Measurements from ENCODE around the gene SUMF2. TPM values are rescaled to one million over a fixed set of nuclear protein-coding genes. Genes with fewer than 3 reads are reported as not detected.

SUMF2 gene
- total RNA-seq, 1 experiment from 2014 or later = 173 TPM

DNA sequence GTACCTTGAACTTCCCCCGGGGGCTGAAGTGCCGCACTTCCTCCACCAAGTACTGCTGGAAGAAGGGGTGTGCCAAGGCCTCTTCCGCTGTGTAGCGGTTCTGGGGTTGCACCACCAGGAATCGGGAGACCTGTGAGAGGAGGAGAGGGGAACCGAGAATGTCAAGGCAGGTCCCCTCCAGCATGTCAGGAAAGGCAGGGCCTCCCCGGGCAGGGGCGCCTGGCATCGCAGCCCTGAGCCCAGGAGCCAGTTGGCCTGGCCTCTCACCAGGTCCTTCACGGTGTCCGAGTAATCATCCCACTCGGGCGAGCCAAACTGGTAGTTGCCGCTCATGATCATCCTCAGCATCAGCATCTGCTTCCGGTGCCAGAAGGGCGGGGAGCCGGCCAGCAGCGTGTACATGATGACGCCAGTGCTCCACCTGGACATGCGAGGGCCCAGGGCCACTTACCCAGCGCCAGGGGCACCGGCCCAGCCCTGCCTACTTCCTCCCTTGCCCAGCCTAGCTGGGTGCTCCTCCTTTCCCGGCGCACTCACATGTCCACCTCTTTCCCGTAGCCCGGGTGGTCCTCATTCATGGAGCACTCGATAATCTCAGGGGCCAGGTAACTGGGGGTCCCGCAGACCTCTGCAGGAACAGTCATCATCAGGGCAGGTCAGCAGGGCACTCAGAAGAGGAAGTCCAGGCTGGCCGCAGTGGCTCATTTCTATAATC, 17.7 kb downstream of the SUMF2 start:
- no peaks in the 10 kb centered on the region for H3K9me3 ChIP-seq (ENCODE audit: control insufficient read depth in 1 of 2, insufficient read depth in 1 of 2, low read depth in 1 of 2, low read length in 2 of 2)
- peaks cover 0 to 6% of the 10 kb centered on the region in 2 experiments; a peak in 1 of 4 replicates for H3K4me1 ChIP-seq (ENCODE audit: control insufficient read depth in 1 of 2, insufficient read depth in 2 of 2, low read length in 2 of 2)
- no peak overlapping the region for H3K4me2 ChIP-seq (ENCODE audit: low read length)
- no peak overlapping the region for H3K4me3 ChIP-seq (replicated peaks in 1 of 2; ENCODE audit: low read depth in 1 of 2, low read length in 2 of 2)
- no peaks in the 10 kb centered on the region for H3K27me3 ChIP-seq (ENCODE audit: insufficient read depth, low read length)
- intact Hi-C loops (cut with micrococcal nuclease) = no loop called here
- H4K20me1 ChIP-seq (ENCODE audit: insufficient read depth) = no peaks in the 10 kb centered on the region
- CTCF ChIA-PET = no interaction called here
- POLR2A ChIA-PET = no interaction called here
- BruUV-seq (replicated peaks) = no TSS peak
- H3K79me2 ChIP-seq (ENCODE audit: insufficient read depth, low read length) = no peaks in the 10 kb centered on the region
- H3K36me3 ChIP-seq (ENCODE audit: control insufficient read depth in 1 of 2, insufficient read depth in 2 of 2, low read length in 2 of 2) = peaks cover 7 to 15% of the 10 kb centered on the region in 2 experiments; a peak in 3 of 4 replicates
- no peaks in the 10 kb centered on the region for H3K9me2 ChIP-seq (ENCODE audit: insufficient read depth)
- no peak overlapping the region for H2AFZ ChIP-seq (ENCODE audit: low read depth, low read length, poor library complexity, severe bottlenecking)
- TF ChIP-seq REST (IDR thresholded peaks at IDR 0.05; ENCODE audit: low read depth) (no peak), CBX3 (IDR thresholded peaks at IDR 0.05; ENCODE audit: low read depth) (no peak), ZNF274 (IDR thresholded peaks at IDR 0.05; ENCODE audit: low read depth, low read length) (no peak), TCF7L2 (IDR thresholded peaks at IDR 0.05; ENCODE audit: borderline replicate concordance, extremely low read depth, insufficient read depth, insufficient read length) (no peak), SP1 (IDR thresholded peaks at IDR 0.05; ENCODE audit: low read depth) (no peak), MAX (IDR thresholded peaks at IDR 0.05) (no peak), YY1 (IDR thresholded peaks at IDR 0.05; ENCODE audit: extremely low read depth, insufficient replicate concordance, low read depth, low read length) (no peak), JUND (IDR thresholded peaks at IDR 0.05) (no peak), ZFX (IDR thresholded peaks at IDR 0.05) (no peak), ELF1 (IDR thresholded peaks at IDR 0.05; ENCODE audit: borderline replicate concordance, low read depth) (no peak)
- TF ChIP-seq, protein P1, sequence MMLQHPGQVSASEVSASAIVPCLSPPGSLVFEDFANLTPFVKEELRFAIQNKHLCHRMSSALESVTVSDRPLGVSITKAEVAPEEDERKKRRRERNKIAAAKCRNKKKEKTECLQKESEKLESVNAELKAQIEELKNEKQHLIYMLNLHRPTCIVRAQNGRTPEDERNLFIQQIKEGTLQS (IDR thresholded peaks at IDR 0.05) = no peak
- RAD21 ChIA-PET (ENCODE audit: low non-redundant PET in 1 of 2, low total read pairs in 2 of 2, uncharacterized antibody in 2 of 2, unreplicated experiment in 2 of 2) = no interaction called here
- ATAC-seq (no peak), DNase-seq (ENCODE audit: low read depth, low spot score) (no peak)
- no peak overlapping the region for H3K9ac ChIP-seq (ENCODE audit: low read length)
- H3K27ac ChIP-seq (ENCODE audit: low read depth, low read length) = no peak overlapping the region
